Activated CD8-positive, alpha-beta memory T cell treated with anti-CD3 and anti-CD28 coated beads for 24 hours (primary cell): ENCODE data around the gene UGT1A8.
A peak's percentile ranks its signal among the peaks of the same experiment; 100 is the strongest.

ENCODE experiments used
- DNase-seq: peaks from one replicate; pipeline ENCODE4 v3.0.0-alpha.2; 2020

The UGT1A8 gene

DNA sequence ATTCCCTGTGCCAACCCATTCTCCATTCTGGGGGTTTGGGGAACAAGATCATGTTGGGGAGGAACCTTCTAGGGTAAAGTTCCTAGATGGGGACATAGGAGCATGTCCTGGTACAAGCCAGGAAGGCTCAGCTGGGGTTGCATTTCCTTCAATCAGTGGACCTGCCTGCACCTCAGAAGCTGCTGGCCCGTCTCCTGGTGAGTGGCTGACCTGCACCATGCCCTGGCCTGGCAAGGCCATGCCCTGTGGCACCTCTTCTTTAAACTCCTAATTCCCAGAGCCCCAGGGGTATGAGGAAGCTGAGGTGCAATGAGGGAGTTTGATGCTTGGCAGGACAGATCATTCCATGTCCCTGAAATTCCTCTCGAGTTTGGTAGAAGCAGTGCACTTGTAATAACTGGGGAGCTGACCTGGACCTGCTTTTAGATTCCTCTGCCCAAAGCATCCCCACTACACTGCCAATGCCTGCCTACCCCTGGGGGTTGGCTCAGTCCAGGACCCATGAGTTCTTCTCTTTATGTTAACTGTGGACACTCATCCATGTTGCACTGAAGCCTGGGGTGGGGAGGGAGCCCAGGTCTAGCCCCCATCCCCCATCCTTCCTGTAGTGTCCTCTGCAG lies 186.0 kb downstream of the UGT1A8 start:
- DNase-seq = peak; percentile 42

DNA sequence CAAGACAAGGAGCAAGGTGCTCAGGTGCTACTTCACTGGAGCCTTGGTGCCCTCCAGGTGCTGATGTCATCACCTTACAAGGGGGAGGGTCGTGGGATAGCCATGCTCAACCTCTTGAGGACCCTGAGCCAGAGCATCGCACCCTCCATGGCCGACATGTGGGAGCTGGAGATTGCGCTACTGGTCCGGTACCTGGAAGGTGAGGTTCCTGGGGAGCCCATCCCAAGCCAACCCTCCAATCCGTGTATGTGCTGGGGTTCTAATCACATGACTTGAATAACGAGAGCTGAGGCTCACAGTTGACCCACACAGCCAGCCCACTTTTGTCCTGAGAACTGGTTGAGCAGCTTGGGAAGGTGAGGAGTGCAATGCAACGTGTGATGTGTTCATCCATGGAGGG lies 186.6 kb downstream of the UGT1A8 start:
- peak; percentile 41 for DNase-seq

DNA sequence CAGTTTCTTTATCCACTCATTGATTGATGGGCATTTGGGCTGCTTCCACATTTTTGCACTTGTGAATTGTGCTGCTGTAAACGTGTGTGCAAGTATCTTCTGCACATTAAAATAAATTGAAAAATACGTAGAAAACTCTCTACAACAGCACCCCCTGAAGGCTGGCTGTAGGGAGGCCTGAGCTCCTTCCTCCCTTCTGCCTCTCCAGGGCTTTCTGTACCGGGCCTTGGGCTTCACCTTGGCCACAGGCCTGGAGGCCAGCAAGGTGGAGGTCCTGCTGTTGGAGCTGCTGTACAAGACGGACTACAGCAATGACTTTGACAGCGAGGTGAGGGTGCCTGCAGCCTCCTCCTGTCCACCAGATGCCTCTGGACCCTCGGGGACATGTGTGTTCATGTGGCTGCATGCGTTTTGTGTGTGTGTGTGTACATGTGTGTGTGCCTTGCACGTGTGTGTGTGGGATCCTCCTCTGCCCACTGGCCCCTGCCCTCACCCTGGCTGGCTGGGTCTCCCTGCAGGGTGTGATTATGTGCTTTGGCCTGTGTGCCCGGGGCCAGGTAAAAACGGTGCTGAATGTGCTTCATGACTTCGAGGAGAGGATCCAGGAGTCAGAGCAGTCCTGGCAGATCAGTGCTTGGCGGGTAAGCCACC lies 189.9 kb downstream of the UGT1A8 start:
- DNase-seq = peak; percentile 38

DNA sequence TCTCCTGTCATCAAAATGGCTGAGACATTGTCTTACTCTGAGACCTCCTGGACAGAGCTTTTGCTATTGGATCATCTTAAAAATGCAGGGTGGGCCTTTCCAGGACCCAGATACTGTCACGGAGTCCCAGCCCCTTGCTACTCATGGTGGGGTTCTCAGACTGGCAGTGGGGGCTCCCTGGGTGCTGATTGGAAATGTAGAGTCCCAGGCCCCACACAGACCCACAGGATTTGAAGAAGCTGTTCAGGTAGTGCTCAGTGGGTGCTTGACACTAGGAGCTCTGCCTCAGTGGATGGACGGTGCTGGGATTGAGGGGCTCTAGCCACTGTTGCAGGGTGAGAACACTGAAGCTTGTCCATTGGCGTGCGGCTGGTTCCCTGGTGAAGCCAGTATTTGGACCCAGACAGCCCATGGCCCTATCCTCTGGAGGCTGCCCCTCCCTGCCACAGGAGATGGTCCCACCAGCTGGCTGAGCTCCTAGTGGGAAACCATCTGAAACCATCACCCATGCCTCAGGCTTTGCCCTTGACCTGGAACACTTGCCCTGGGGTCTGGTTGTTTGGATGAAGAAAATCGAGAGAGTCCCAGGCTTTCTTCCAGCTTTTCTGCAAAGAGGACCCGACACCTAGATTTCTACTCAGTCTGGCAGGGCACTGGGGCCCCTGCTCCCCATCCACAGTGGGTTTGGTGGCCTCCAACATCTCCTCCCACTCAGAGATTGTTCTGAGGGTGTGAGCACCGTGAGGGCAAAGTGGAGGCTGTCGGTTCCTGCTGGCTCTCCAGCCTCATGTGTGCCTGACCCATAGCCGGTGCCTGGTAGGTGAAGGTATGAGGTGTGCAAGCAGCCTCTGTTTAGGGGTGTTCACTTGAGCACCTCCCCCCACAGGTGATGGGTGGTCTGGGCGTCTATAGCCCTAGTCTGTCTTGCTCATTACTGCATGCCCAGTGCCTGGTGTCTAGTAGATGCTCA lies 190.8 kb downstream of the UGT1A8 start:
- peak; percentile 35 for DNase-seq

DNA sequence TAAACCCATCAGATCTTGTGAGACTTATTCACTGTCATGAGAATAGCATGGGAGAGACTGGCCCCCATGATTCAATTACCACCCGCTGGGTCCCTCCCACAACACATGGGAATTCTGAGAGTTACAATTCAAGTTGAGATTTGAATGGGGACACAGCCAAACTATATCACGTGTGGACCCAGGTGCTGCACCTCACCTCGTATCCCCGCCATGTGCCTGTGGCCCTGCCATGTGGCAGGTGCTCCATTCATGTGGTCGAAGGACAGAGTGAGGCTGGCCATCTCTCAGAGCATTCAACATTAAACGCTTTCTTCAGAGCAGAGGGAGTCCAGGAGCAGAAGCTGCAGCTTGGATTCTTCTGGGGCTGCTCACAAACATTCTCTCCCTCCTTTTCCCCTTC lies 193.0 kb downstream of the UGT1A8 start:
- DNase-seq = peak; percentile 35

DNA sequence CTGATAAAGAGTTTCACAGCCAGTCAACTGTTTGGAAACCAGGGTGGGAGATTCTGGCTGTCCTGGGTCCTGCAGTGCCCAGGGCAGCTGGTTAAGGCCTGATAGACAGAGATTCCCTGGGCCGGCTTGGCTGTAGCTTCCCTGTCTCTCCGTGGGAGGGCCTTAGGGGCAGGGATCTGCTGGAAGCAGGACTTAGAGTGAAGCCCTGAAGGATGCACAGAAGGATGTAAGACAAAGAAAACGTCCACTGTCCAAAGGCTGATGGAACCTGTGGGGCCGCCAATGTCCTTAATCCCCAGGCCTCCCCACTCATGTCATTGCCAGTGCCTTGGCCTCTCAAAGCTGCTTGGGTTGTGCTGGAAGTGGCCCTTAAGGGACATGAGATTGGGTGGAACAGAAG lies 193.7 kb downstream of the UGT1A8 start:
- no peak for DNase-seq

DNA sequence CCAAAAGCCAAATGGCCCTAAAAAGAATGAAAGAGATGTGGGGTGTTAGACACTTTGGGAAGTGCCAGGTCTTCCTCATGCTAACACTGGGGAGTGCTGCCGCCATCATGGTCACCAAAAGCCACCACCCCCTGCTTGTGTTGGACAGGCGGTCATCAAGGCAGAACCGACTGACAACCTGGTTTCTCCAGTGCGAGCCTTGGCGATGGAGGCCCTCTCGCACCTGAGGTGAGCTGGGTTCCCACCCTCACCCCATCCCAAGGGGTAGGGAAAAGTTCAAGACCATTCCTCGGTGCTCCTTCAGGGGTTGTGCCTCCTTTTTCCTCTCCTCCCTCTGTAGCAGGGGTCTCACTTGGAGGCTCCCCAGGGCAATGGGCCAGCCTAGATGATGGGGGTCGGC lies 194.3 kb downstream of the UGT1A8 start:
- peak; percentile 30 for DNase-seq

DNA sequence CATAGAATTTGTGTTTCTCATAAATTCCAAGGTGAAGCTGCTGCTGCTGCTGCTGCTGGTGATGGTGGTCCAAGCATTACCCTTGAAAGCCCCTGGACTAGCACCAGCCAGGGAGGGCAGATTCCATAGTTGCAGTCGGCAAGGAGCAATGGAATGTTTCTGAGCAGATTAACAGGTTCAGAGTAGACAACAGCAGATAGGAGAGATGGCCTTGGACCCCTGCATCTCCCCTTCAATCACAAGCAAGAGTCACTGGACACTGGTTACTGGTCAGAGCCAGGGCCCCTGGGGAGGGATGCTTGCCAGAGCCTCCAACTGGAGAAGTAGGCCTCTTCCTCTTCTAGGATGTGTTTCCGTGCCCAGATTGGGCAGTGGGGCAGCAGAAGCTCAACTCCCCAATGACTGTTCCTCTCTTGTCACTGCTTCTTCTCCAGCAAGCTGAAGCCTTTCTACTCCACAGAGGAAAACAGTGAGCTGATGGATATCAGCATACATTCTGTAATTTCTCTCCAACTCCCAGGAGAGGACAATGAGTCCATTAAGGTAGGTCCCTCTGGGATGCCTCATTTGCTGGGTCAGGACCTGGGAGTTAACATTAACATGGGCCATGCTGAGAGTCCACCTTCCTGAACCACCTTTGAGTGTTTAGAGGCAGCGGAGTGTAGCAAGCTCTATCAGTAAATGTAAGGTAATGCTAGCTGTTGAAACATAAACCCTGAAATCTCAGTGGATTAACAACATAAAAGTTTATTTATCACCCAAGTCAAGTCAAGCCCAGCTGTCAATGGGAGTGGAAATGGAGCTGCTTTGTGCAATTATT lies 196.0 kb downstream of the UGT1A8 start:
- DNase-seq = peak; percentile 32

DNA sequence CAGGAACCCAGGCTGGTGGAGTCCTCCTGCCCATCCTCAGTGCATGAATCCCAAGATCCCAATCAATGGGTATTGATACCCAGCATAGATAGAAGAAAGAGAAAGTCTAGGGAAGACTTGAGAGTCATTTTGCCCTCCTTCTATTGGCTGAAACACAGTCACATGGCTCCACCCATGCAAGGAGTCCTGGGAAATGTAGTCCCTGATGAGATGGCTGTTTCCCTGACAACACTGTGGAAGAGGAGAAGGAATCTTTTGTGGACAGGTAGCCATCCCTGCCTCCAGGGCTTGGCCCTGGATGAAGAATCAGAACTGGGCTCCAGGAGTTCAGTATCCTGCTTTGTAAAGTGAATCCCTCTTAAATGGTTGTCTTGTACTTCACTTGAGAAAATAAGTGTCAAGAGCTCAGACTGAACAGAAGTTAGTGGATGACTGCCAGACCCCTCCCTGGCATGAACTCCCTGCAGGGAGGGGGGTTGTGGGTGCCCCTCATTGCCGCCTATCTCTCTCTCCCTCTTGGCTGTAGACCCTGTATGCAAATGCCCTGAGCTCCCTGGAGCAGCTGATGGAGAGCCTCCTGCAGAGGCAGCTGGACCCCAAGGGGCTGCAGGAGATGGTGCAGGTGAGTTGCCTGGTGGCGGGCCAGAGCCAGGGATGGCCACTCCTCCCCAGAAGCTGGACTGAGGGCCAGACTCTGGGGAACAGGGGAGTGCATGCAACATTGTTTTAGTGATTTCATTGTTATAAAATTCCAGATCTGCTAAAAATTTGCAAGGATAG lies 196.8 kb downstream of the UGT1A8 start:
- peak; percentile 21 for DNase-seq

DNA sequence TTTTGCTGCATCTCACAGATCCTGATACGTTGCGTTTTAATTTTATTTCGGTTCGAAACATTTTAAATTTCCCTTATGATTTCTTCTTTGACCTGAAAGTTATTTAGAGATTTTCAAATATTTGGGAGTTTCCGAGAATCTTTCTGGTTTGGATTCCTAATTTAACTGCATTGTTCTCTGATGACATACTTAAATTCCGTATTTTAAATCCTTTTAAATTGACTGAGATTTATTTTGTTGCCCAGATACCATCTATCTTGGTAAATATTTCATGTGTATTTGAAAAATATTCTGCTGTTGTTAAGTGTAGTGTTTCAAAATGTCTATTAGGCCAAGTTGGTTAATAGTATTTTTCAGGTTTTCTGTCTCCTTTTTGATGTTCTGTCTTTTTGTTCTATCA lies 198.4 kb downstream of the UGT1A8 start:
- no peak for DNase-seq

DNA sequence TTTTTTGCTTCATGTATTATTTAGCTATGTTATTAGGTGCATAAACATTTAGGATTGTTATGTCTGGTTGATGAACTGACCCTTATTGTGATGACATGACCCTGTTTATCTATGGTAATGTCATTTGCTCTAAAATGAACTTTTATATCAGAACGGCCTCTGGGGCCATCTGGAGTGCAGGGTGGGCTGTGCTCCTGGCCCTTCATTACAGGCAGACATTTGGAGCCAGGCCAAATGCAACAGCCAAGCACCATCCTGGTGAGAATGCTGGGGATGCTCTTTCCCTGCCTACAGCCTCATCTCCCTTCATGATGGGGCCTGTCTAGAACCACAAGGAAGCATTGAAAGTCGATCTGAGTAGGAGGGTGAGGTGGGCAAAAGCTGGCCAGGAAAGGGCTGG lies 198.9 kb downstream of the UGT1A8 start:
- DNase-seq = no peak

DNA sequence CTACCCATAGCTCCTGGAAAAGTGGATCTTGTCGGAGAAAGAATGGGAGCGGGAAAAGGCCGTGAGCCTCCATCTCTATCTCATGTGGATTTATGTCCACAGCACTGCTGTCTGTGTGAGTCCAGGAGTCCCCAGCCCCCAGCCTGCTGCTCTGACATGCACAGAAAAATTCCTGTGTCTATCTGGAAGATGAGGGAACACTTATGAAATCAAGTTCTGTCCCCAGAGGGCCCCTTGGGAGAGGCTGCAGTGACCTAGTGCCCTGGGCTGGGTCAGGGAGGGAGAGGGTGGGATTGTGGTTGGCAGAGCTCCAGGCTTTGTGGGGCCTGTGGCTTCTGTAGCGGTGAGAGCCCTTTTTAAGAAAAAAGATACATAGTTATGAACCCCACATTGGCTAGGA lies 199.3 kb downstream of the UGT1A8 start:
- no peak for DNase-seq

DNA sequence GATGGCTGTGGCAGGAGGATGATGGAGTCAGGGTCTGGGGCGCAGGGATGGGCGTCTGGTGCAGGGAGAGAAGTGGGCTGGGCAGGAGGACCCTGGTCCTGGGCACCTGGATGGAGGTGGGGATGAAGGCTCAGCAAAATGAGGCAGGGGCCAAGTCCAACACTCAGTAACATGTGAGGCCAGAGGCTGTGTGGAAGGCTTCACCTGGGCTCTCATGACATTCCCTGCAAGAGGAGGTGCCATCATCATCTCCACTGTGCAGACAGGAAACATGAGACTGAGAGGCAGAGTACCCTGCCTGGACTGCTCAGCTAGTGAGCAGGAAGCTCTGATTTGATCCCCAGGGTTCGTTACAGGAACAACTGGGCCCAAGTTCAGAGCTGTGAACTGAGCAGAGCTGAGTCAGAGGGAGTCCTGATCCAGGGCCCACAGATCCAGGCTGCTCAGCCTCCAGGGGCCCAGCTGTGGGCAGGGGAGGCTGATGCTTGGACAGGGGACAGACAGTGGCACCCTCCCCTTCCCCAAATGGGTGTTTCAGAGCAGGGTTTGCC lies 200.0 kb downstream of the UGT1A8 start:
- no peak for DNase-seq

DNA sequence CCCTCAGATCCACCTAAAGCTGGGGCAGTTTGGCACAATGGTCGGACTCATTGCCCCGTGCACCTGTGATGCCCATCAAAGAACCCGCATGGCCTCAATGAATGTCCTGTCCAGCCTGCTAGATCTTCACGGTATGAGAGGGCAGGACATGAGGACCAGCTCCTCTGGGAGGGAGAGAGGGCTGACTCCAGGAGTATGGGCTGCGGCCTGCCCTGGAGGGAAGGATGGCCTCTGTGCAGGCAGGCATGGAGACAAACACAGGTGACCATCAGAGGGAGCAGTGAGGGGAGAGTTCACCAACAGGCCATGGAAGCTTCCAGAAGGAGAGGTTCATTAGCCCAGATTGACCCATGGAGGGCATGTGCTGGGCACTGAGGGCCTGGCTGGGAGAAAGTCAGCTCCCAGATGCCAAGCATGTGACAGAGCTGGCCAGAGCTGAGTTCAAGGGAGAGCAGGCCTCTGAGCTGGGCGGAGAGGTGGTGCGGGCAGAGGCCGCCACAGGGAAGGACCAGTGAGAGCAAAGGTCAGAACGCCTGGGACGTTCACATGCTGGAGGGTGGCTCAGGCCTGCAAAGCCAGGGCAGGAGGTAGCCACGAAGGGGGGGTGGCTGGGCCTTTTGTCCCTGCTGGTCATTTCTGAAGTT lies 200.7 kb downstream of the UGT1A8 start:
- DNase-seq = peak; percentile 46

DNA sequence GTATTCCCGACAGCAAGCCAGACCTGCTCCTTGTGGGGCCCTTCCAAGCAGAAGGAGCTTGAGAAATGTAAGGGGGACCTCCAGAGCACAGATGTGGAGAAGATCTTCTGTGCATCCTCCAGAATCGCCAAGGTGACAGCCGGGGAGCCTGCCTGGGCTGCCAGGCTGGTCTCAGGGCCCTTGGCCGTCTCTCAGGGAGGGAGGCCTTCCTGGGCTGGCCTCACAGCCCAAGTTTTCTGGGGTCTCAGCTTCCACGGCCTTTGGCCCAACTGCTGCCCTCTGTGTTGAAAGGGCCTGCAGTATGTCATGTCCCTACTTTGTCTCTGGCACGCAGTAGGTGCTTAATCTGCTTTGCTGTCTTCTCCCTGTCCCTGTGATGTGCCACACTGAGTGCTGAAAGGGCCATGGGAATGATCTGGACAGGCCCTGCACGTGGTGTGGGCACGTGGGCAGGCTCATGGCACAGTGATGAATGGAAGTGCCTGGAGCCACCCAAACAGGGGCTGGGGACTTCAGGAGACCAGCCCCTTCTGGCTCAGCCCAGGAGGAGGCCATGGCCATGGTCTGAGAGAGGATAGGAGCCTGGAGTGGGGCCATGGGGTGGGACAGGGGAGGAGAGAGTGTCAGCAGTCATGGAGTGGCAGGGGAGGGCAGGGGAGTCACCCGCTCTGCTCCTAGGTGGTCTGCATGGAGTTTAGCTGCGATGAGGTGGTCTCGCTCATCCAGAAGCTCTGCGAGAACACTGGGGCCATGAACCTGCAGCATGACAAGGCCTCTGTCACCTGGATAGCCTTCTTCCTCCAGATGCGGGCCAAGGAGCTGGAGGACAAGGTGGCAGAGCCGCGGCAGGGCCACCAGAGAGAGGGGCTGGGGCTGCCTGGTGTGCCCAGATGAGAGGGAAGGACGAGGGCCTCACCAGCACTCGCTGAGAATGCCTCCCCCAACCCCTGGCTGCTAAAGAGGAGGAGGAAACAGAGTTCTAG lies 201.5 kb downstream of the UGT1A8 start:
- no peak for DNase-seq

DNA sequence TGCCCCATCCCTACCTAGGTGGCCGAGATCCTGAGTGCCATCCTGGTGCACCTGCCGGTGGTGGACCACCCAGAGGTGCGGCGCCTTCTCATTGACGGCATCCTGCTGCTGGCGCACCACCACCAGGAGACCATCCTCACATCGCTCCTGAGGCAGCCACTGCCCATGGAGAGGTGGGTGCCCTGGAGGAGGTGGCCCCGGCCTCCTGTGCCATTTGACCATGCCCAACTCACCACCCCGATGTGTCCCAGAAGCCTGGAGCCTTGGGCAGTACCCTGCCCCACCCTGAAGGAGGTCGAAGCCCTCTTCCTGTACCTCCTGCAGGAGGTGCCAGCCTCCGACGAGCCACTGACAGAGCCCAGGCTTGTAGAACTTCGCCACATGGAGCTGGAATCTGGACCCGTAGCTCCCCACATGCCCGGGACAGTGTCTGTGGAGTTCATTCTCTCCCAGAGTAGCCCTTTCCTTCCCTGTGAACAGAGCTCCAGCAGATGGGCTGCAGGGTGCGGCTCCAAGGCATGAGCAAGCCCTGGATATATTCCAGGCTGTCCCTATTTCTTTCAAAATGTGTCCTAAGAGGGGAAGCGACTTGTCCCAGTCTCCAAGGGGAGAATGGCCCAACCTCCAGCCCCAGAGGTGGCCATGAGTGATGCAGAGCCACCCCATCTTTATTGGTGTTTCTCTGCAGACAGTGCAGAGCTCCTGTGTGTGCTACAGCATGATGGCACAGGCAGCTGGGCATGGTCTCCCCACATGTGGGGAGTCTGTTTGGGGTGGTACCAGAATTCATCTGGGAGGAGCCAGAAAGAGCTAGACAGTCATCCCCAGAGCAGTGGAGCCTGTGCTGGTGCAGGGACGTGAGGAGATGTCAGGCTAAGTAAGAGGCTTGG lies 202.7 kb downstream of the UGT1A8 start:
- DNase-seq = peak; percentile 45

DNA sequence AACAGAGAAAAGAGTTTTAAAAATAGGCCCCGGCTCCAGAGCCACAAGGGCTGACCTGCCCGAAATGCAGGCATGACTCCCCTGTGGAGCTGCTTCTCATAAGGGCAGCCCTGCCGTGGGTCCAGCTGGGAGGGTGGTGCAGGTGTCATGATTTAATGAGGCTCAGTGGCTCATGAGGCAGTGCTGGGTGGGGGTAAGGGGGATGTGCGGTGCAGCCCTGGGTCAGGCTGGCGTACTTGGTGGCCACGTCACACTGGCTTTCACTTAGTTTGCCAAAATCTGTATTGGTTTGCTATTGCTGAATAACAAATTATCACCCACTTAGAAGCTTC lies 203.3 kb downstream of the UGT1A8 start:
- no peak for DNase-seq

DNA sequence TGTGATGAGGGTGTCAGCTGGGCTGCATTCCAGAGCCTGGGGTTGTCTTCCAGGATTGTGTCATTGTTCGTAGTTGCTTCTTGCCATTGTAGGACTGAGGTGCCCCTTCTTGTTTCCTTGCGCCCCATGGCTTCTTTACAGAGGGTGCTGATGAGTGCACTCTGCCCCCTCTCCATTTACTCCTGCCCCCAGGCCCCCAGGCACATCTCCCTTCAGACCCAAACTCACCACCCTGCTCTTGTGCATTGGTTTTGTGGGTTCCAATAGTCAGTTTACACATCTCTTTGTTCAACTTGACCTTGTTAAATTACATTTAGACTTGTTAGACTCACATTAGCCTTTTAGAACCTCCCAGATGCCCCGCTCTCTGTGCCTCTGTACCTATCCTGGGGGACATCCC lies 203.8 kb downstream of the UGT1A8 start:
- DNase-seq = no peak

DNA sequence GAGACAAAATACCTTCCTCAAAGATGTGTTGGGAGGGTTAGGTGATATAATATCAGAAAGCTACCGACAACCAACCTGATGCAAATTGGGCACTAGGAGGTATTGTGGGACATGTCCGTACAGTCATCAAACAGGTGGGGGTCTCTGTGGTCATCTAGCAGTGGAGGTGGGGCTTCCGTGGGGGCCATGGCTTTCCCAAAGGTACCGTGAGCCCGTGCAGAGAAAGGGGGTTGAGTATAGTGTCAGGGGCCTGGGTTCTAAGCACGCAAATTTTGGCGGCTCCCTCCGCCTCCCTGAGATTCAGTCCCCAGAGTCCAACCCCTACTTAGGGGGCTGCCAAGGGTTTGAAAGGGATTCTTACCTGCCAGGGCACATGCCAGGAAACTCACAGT lies 204.3 kb downstream of the UGT1A8 start:
- no peak for DNase-seq
